ENCODE data around the gene MACROD2.

- TF ChIP-seq, protein P1, sequence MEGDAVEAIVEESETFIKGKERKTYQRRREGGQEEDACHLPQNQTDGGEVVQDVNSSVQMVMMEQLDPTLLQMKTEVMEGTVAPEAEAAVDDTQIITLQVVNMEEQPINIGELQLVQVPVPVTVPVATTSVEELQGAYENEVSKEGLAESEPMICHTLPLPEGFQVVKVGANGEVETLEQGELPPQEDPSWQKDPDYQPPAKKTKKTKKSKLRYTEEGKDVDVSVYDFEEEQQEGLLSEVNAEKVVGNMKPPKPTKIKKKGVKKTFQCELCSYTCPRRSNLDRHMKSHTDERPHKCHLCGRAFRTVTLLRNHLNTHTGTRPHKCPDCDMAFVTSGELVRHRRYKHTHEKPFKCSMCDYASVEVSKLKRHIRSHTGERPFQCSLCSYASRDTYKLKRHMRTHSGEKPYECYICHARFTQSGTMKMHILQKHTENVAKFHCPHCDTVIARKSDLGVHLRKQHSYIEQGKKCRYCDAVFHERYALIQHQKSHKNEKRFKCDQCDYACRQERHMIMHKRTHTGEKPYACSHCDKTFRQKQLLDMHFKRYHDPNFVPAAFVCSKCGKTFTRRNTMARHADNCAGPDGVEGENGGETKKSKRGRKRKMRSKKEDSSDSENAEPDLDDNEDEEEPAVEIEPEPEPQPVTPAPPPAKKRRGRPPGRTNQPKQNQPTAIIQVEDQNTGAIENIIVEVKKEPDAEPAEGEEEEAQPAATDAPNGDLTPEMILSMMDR (tag by site-specific recombination; IDR thresholded peaks at IDR 0.05): no peak
- TF ChIP-seq ZFP3 (tag by site-specific recombination; IDR thresholded peaks at IDR 0.05; ENCODE audit: low read depth) (no peak), ZNF549 (tag by site-specific recombination; IDR thresholded peaks at IDR 0.05) (no peak), ZNF16 (tag by site-specific recombination; IDR thresholded peaks at IDR 0.05; ENCODE audit: low read depth) (no peak), SALL2 (tag by site-specific recombination; IDR thresholded peaks at IDR 0.05; ENCODE audit: borderline replicate concordance) (no peak), ZBTB20 (tag by site-specific recombination; IDR thresholded peaks at IDR 0.05) (no peak), ZNF324 (tag by site-specific recombination; IDR thresholded peaks at IDR 0.05) (no peak), ZNF707 (tag by site-specific recombination; IDR thresholded peaks at IDR 0.05) (no peak), ZNF624 (tag by site-specific recombination; IDR thresholded peaks at IDR 0.05) (no peak), ZNF274 (IDR thresholded peaks at IDR 0.05; ENCODE audit: low read length) (no peak), ZNF274 (tag by site-specific recombination; IDR thresholded peaks at IDR 0.05; ENCODE audit: borderline replicate concordance) (no peak), YY1 (tag by site-specific recombination; IDR thresholded peaks at IDR 0.05) (no peak)
Measured at GRCh38 chr20:14536738-14537137, 541.4 kb downstream of the MACROD2 start.
